HepG2 (cell line): ENCODE results near the gene ACTA2.

Source experiments
- MXI1 ChIP-seq: IDR thresholded peaks from 3 replicates; pipeline ENCODE4 v1.6.1; 2012; ENCODE audit warnings: low read depth, low read length, inconsistent platforms, borderline replicate concordance
- SIN3A ChIP-seq: IDR thresholded peaks from 2 replicates; pipeline ENCODE4 v1.6.1; 2011; ENCODE audit warnings: low read depth, mild to moderate bottlenecking, control low read depth, low read length, borderline replicate concordance
- SOX5 ChIP-seq: IDR thresholded peaks from 2 replicates; pipeline ENCODE4 v1.6.1; 2016; ENCODE audit warnings: borderline replicate concordance
- TCF7L2 ChIP-seq: IDR thresholded peaks from 2 replicates; pipeline ENCODE4 v1.6.1; 2011; ENCODE audit warnings: mild to moderate bottlenecking, low read depth, low read length, moderate library complexity
- ZC3H13 ChIP-seq: sonication (generic); formaldehyde crosslinking; IDR thresholded peaks from 2 replicates; pipeline ENCODE4 v1.8.1; 2023; ENCODE audit warnings: mild to moderate bottlenecking, missing genetic modification reagents, moderate library complexity
- ZNF549 ChIP-seq: sonication (generic); formaldehyde crosslinking; IDR thresholded peaks from 2 replicates; pipeline ENCODE4 v1.5.0; 2020; ENCODE audit warnings: missing genetic modification reagents

DNA sequence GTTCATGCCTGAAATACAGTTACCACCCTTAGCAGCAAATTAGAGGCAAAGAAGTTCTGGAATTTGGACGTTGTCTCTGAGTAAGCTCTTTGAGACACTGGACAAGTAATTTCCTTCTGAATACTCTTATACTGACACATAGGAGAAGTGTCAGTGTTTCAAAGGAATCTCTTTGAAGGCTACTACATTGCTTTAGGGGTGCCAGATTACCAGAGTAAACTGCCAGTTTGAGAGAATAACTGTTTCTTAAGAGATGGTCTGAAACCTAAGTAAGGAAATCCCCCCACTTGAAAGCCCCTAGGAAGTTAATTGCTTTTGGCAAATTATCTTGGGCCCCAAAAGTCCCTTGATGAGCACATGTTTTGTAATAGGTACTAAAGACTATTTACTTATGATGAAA, 41.4 kb upstream of the ACTA2 start:
- no peak for TF ChIP-seq SIN3A
- TF ChIP-seq TCF7L2: no peak
- no peak for TF ChIP-seq ZC3H13
- TF ChIP-seq MXI1: no peak
- no peak for TF ChIP-seq SOX5 (CRISPR knock-in tag)
- TF ChIP-seq ZNF549 (CRISPR knock-in tag): no peak
